ENCODE data around the gene ASGR2.

DNA sequence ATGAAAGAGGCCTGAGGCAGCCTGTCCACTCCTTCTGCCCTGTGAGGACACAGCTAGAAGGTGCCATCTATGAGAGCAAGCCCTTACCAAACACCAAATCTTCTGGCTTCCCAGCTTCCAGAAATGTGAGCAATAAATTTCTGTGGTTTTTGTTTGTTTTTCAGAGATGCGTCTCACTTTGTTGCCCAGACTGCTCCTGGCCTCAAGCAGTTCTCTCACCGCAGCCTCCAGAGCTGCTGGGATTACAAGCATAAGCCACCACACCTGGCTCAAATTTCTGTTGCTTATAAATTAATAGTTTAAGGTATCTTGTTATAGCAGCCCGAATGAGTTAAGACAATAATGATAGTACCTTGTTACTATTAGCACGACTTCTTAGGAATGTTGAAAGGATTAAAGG is 58.2 kb downstream of the ASGR2 start:
- TF ChIP-seq RXRA (IDR thresholded peaks at IDR 0.05; ENCODE audit: borderline replicate concordance, low read depth) = no peak
- TF ChIP-seq, protein P1, sequence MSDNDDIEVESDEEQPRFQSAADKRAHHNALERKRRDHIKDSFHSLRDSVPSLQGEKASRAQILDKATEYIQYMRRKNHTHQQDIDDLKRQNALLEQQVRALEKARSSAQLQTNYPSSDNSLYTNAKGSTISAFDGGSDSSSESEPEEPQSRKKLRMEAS (IDR thresholded peaks at IDR 0.05; ENCODE audit: low read depth) = no peak

Measured in SK-N-SH (cell line).